Measurements from ENCODE around the gene ADCY1. TPM values are rescaled to one million over a fixed set of nuclear protein-coding genes. Genes with fewer than 3 reads are reported as not detected.

The ADCY1 gene
- total RNA-seq, 1 donor from 2014 or later = 2.4 TPM

- no peak for TF ChIP-seq CTCF (IDR thresholded peaks at IDR 0.05)
- no peak overlapping the region for H3K27ac ChIP-seq
- DNase-seq (no peak), ATAC-seq (no peak)
- no peaks in the 10 kb centered on the region for H3K36me3 ChIP-seq
- H3K9me3 ChIP-seq = no peaks in the 10 kb centered on the region
- H3K27me3 ChIP-seq (ENCODE audit: low read depth) = no peaks in the 10 kb centered on the region
- H3K4me1 ChIP-seq = peaks cover 7% of the 10 kb centered on the region
- no peak overlapping the region for H3K4me3 ChIP-seq
- intact Hi-C loops (cut with DNase I) = no loop called here
Observed at GRCh38 chr7:45647967-45648670, 74.0 kb downstream of the ADCY1 start.

- DNase-seq (no peak), ATAC-seq (no peak)
- TF ChIP-seq CTCF (IDR thresholded peaks at IDR 0.05) = no peak
- Histone ChIP-seq H3K9me3 (no peaks in the 10 kb centered on the region), H3K4me3 (no peak overlapping the region), H3K36me3 (no peaks in the 10 kb centered on the region), H3K27me3 (ENCODE audit: low read depth) (no peaks in the 10 kb centered on the region), H3K4me1 (peaks cover 7% of the 10 kb centered on the region), H3K27ac (no peak overlapping the region)
- intact Hi-C loops (cut with DNase I) = no loop called here
Observed at GRCh38 chr7:45648671-45648995, 74.5 kb downstream of the ADCY1 start.

GRCh38 chr7:45649560-45650346, 75.6 kb downstream of the ADCY1 start:
- Histone ChIP-seq H3K27ac (no peak overlapping the region), H3K36me3 (no peaks in the 10 kb centered on the region), H3K9me3 (no peaks in the 10 kb centered on the region), H3K4me1 (peaks cover 7% of the 10 kb centered on the region), H3K4me3 (no peak overlapping the region), H3K27me3 (ENCODE audit: low read depth) (no peaks in the 10 kb centered on the region)
- TF ChIP-seq CTCF (IDR thresholded peaks at IDR 0.05) = no peak
- DNase-seq (no peak), ATAC-seq (no peak)
- intact Hi-C loops (cut with DNase I) = no loop called here

- H3K36me3 ChIP-seq = no peaks in the 10 kb centered on the region
- no peaks in the 10 kb centered on the region for H3K27me3 ChIP-seq (ENCODE audit: low read depth)
- H3K4me1 ChIP-seq = peaks cover 7% of the 10 kb centered on the region
- DNase-seq = no peak
- TF ChIP-seq CTCF (IDR thresholded peaks at IDR 0.05) = no peak
- no peak overlapping the region for H3K4me3 ChIP-seq
- no peak for ATAC-seq
- no peaks in the 10 kb centered on the region for H3K9me3 ChIP-seq
- H3K27ac ChIP-seq = no peak overlapping the region
- intact Hi-C loops (cut with DNase I) = no loop called here
Observed at GRCh38 chr7:45650404-45651394, 76.5 kb downstream of the ADCY1 start.

GRCh38 chr7:45651540-45651939, 77.4 kb downstream of the ADCY1 start:
- H3K4me3 ChIP-seq = no peak overlapping the region
- no peaks in the 10 kb centered on the region for H3K27me3 ChIP-seq (ENCODE audit: low read depth)
- intact Hi-C loops (cut with DNase I) = no loop called here
- peaks cover 2% of the 10 kb centered on the region for H3K4me1 ChIP-seq
- H3K36me3 ChIP-seq = no peaks in the 10 kb centered on the region
- no peaks in the 10 kb centered on the region for H3K9me3 ChIP-seq
- ATAC-seq (no peak), DNase-seq (no peak)
- no peak overlapping the region for H3K27ac ChIP-seq
- no peak for TF ChIP-seq CTCF (IDR thresholded peaks at IDR 0.05)
